Measurements from ENCODE around the gene ARHGEF1. TPM values are rescaled to one million over a fixed set of nuclear protein-coding genes. Genes with fewer than 3 reads are reported as not detected.

ARHGEF1 gene
- 27.3 and 30.3 TPM in 2 replicates for total RNA-seq

GRCh38 chr19:41882568-41883462 is at the start of gene ARHGEF1:
ARHGEF1 (plus strand) TSS chr19:41883184; CDS start chr19:41888083, 4,899 bp downstream.

GRCh38 chr19:41844601-41845000 is 38.4 kb upstream of the ARHGEF1 start, which contains the start of gene LYPD4:
LYPD4 (minus strand) TSS chr19:41844683; CDS start chr19:41839285, 5,398 bp downstream.

GRCh38 chr19:41845001-41845050 is 38.2 kb upstream of the ARHGEF1 start, which contains the start of gene DMRTC2:
DMRTC2 (plus strand) TSS chr19:41845042; CDS start chr19:41847429, 2,387 bp downstream.

GRCh38 chr19:41859618-41860418 is 23.2 kb upstream of the ARHGEF1 start, which contains the start of gene RPS19:
RPS19 (plus strand) TSS chr19:41860255; CDS start chr19:41860775, 520 bp downstream.

GRCh38 chr19:41876847-41877832 is 5.8 kb upstream of the ARHGEF1 start, which contains the start of gene CD79A:
CD79A (plus strand) TSS chr19:41877279; CDS start chr19:41877305, 26 bp downstream.

GRCh38 chr19:41928221-41928683 is 45.3 kb downstream of the ARHGEF1 start, which contains the start of gene ERFL:
ERFL (minus strand) TSS chr19:41928449; CDS start chr19:41912919, 15,530 bp downstream.

Other genes with a start within 250 kb of the ARHGEF1 start
- gene CEACAM7, start 194.9 kb upstream of the ARHGEF1 start, total RNA-seq: 0.34 and 2.2 TPM in 2 replicates
- 2.4 and 8.3 TPM in 2 replicates for gene CEACAM5, start 174.6 kb upstream of the ARHGEF1 start, total RNA-seq
- 9.6 and 23.3 TPM in 2 replicates for gene CEACAM6, start 127.7 kb upstream of the ARHGEF1 start, total RNA-seq
- 0.07 TPM in 1 of 2 replicates, not detected in the other for gene CEACAM3, start 86.6 kb upstream of the ARHGEF1 start, total RNA-seq
- not detected in 2 replicates for gene LYPD4, start 38.5 kb upstream of the ARHGEF1 start, total RNA-seq
- gene DMRTC2, start 38.1 kb upstream of the ARHGEF1 start, total RNA-seq: not detected in 2 replicates
- 918 and 1,104 TPM in 2 replicates for gene RPS19, start 22.9 kb upstream of the ARHGEF1 start, total RNA-seq
- gene CD79A, start 5.9 kb upstream of the ARHGEF1 start, total RNA-seq: 0.07 TPM in 1 of 2 replicates, not detected in the other
- under 0.01 and 0.14 TPM in 2 replicates for gene ERFL, start 45.3 kb downstream of the ARHGEF1 start, total RNA-seq
- gene RABAC1, start 76.1 kb downstream of the ARHGEF1 start, total RNA-seq: 45.1 TPM in 2 replicates
- under 0.01 and 0.14 TPM in 2 replicates for gene ATP1A3, start 111.0 kb downstream of the ARHGEF1 start, total RNA-seq
- gene GRIK5, start 187.0 kb downstream of the ARHGEF1 start, total RNA-seq: 0.28 and 0.34 TPM in 2 replicates
- 11.6 and 18.8 TPM in 2 replicates for gene ZNF574, start 193.0 kb downstream of the ARHGEF1 start, total RNA-seq
- 0.34 and 2.7 TPM in 2 replicates for gene POU2F2, start 249.3 kb downstream of the ARHGEF1 start, total RNA-seq

All from nasal cavity respiratory epithelium epithelial cell of viscerocranial mucosa (primary cell).